Activated effector memory CD4-positive, alpha-beta T cell treated with anti-CD3 and anti-CD28 coated beads, Interleukin-2, amount 50 U/mL, for 16 hours (primary cell): ENCODE measurements around the gene CTNND2.

ENCODE experiments used
- DNase-seq: peaks from one replicate; pipeline ENCODE4 v3.0.0-alpha.2; 2020

Gene CTNND2

DNA sequence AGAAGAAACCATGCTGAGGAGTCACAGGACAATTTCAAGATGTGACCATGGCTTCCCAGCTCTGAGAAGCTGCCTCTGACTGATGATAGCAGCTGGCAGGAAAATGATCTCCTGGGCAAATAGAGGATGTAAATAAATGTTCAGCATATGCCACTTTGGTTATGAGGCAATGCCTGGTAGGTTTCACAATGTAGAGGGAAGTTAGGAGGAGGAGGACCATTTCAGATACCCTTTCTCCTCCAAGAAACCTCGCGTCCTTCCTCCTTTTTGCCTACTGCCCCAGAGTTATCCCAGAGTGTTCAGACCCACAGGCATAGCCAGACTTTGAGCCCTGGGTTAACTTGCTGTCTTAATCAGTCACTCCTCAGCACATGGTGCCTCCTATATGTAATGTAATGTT is 601.6 kb downstream of the CTNND2 start:
- no peak for DNase-seq

DNA sequence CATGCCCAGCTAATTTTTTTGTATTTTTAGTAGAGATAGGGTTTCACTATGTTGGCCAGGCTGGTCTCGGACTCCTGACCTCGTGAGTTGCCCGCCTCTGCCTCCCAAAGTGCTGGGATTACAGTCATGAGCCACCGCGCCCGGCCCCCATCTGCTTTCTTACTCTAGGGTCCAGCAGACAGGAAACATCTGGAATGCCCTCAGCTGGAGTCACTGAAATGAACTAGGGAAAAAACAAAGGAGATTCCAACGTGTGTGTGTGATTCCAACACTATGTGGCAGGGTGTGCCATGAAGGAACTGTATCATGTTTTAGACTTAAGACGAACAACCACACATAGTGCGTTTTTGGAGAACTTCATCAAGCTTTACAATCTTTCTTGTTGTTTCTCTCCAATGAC is 603.1 kb downstream of the CTNND2 start:
- DNase-seq, result no peak

DNA sequence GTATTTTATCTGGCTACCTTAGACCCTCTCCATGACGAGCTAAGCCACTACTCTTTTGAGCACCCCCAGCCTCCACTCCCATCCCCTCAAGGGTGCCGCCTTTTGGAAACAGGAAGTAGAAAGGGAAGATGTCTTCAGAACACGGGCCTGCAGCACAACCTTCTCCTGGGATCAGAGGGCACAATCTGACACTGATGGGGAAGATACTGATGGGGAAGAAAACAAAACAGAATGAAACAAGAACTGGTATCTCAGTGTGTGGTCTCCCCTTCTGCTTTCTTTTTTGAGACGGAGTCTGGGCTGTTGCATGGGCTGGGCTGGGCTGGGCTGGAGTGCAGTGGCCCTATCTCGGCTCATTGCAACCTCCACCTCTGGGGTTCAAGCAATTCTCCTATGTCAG is 603.5 kb downstream of the CTNND2 start:
- no peak for DNase-seq

DNA sequence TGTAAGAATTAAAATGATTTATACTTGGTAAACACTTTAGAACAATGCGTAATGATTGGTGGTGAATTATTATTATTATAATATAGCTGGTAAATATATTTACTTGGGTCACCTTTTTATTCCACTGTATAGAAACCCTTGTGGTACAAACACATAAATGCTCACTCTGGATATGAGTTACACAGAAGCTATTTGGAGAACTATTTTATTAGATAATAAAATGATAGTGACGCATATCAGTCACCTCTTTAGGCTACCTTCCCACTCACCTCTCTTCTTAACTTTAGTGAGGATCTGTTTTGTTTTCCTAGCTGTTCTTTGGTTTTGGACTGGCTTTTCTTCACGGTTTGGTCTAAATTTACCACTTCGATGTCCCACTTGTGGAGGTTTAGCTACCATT is 605.4 kb downstream of the CTNND2 start:
- no peak for DNase-seq

DNA sequence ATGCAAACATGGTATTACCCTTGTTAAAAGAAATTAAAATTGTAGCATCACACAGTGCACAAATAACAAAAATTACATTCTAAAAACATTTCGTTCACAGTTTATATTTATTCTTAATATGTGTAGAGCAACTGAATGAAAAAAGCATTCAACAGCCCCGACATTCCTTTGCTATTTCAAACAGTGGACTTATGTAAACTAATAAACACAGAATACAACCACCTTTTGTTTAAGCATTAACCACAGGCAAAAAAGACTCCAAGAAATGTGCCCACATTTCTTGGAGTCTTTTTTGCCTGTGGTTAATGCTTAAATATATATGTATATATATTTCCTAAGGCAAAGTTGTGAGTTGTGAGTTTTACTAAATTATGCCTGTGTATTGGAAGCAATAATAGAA is 610.7 kb downstream of the CTNND2 start:
- no peak for DNase-seq

- no peak for DNase-seq
These were observed 611.4 kb downstream of the CTNND2 start for GRCh38 chr5:11292648-11293356.

- DNase-seq, result no peak
These were observed 614.5 kb downstream of the CTNND2 start for GRCh38 chr5:11289733-11290132.

GRCh38 chr5:11289208-11289607 is 615.0 kb downstream of the CTNND2 start:
- DNase-seq, result no peak

DNA sequence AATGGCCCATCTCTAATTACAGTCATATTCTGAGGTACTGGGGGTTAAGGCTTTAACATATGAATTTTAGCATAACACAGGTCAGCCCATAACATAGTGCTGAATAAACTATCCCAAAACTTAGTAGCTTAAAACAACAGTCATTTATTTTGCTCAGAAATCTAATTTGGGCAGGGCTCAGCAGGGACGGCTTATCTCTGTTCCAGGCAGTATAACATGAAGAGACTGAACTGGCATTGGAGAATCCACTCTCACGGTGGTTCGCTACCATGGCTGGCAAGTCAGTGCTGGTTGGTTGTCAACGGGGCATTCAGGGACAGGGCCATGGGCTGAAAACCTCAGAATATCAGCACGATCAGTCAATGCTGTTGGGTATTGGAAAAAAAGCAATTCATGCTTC is 622.4 kb downstream of the CTNND2 start:
- DNase-seq, result no peak

DNA sequence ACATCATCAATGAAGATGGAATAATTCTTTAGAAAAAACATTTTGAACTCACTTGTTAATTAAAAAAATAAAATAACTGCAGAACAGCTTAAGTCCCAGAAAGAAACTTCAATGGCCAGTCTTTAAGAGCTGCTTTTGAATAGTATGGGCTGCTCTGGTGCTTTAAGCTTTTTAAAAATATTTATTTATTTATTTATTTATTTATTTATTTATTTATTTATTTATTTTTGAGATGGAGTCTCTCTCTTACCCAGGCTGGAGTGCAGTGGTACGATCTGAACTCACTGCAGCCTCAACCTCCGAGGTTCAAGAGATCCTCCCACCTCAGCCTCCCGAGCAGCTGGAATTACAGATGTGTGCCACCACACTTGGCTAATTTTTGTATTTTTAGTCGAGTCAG is 626.9 kb downstream of the CTNND2 start:
- no peak for DNase-seq

DNA sequence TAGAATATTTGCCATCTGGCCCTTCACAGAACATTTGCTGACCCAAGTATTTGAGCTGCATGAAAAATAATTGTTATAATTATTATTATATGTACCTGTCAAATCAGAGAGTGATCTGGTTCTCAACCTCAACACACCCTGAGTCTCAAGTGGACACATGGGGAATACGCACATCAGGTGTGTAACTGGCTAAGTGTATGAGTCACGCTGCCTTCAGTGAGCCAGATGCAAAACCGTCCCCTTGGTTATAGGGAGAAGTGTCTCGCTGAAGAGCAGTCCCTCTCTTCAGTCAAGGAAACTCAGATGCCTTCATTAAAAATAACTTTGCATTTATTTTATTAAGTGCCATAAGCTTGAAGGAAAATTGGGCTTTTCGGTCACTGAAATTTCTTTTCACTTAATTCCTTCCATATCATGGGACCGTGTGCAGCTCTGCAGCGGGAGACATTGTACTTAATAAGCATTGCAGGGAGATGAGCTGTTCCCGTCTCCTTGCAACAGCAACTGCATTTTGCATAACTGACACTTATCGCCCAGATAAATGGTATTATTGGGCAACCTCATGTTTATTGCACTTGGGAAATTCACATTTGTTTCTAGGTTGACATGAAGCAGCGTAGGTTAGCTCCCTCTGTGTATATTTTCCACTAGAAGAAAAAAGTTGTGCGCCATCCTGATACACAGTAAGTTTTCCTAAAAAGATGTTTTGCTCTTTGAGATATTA is 630.9 kb downstream of the CTNND2 start:
- DNase-seq, result no peak

DNA sequence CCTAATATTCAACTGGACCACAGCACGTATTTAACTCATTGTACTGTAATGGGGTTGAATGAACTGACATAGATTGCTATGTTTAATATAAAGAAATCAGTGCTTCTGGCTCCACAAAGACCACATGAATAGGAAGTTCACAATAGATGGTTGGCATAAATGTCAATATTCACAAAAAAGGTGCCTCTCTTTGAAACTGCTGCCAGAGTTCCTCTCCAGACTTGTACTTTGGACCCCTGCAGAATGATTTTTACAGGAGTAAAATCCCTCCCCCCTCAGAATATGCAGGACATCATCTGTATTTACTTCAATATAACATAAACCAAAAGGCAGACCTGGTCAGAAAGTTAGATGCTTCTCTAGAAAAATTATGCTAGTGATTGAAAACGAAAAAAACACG is 634.7 kb downstream of the CTNND2 start:
- DNase-seq, result no peak

DNA sequence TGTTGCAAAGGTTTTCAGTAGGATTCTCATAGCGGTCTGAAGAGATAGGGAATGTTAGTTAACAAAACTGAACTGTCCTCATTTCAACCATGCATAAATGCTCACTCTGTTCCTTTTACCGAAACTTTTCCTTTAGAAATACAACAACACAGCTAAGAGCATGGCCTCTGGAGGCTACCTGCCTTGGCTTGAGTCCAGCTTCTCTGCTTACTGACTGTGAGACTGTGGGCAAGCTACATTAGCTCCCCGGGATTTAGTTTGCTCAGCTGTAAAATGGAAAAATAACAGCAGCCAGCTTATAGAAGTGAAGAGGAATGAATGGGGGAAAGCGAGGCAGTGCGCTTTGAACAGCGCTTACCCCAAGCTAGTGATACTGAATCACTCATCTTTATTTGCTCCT is 635.4 kb downstream of the CTNND2 start:
- no peak for DNase-seq

- DNase-seq, result no peak
These were observed 637.9 kb downstream of the CTNND2 start for GRCh38 chr5:11266331-11266730.

GRCh38 chr5:11261241-11261640 is 643.0 kb downstream of the CTNND2 start:
- DNase-seq, result no peak

DNA sequence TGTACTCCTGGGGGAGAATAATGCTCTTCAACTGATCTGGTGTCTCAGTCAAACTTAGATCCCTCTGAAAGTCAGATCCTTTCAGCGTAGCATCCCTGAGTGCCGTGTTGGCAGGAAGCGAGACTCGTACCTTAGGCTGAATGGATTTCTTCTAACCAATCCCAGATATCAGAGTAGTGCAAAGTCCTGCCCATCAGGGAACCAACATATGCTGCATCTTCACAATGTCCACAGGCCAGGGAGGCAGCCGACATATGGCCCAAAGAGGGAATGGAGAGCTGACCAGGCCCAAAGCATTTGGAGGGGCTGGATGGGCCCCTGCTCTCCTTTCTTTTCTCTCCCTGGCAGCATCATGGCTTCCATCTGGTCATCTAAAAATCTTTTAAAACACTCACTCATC is 646.2 kb downstream of the CTNND2 start:
- no peak for DNase-seq

DNA sequence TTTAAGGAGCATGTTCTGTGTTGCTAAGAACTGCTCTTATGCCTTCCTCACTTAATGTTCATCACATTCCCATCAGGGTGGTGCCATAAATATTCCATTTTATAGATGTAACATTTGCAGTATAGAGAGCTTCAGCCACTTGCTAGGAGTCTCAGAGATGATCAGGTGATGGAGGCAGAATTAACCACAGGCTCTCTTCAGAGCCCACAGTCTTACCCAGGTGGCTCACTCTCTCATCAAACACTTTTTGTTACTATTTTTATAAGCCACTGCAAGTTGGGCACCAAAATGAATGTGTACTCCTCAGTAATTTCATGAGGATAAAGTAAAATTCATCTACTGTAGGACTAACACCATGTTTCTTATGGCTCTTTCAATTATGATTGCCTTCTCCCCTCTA is 651.7 kb downstream of the CTNND2 start:
- DNase-seq, result no peak

DNA sequence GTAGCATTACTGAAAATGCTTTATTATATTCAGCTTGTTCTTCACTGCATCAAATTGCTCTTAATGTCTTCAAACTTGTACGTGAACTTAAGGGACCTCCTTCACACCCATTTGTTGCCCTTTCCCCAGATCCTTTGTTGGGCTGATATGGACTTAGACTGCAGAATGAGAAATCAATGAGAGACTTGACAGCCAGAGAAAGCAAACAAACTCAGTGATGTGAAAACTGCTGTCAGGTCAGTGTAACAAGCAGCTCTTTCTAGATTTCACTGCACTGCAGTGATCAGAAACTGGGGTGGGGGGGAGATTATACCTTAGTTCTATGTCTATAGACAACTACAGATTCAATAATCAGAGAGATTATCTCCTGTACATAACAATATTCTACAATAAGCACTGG is 652.2 kb downstream of the CTNND2 start:
- no peak for DNase-seq

DNA sequence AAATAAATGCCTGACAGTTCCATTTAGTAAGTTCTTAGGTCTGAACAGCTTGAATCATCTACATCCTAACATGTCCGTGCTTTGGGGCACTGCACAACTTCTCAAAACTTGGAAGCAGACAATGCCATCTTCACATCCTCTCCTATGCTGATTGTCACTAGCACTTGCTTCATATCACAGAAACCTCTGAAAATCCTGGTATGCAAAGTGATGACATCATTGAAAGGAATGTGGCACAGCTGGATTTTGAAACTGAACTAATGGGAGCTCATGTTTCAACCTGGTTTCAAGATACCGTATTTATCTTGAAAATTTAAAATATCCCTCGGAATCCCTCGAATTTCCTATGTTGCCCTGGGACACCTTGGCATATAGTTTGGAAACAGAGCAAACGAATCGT is 653.0 kb downstream of the CTNND2 start:
- no peak for DNase-seq

DNA sequence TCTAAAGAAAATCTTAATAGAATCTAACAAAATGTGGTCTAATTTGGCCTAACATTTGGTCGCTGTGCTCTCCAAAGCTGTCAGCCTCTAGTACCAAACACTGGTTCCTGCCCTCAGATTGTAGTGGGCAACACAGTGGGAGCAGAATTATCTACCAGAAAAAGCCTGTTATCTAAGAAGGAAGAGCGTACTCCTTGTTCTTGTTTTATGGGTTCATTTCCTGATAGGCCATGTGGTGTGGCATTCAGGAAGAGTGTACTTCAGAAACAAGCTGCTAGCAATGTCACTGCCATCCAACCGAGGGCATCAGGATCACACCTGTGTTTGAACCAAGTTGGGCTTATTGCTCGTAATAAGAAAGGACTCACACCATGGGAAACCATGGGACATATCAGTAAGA is 655.3 kb downstream of the CTNND2 start:
- DNase-seq, result no peak

GRCh38 chr5:11247224-11247623 is 657.0 kb downstream of the CTNND2 start:
- no peak for DNase-seq

DNA sequence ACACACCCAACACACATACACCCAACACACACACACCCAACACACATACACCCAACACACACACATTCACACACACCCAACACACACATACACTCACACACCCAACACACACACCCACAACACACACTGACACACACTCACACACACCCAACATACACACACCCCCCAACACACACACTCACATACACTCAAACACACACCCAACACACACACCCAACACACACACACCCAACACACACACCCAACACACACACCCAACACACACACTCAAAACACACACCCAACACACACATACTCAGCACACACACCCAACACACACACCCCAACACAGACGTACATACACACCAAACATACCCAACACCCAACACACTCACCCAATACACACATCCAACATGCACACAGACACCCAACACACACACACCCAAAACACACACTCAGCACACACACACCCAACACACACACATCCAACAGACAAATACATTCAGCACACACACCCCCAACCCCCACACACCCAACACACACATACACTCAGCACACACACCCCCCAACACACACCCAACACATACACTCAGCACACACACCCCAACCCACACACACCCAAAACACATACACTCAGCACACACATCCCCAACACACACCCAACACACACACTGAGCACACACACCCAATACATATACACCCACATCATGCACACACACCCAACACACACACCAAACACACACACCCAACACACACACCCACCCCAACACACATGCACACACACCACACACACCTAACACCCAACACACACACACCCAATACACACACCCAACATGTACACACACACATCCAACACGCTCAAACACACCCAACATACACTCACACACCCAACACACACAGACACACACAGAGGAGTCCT is 663.7 kb downstream of the CTNND2 start:
- no peak for DNase-seq

- DNase-seq, result no peak
These were observed 664.8 kb downstream of the CTNND2 start for GRCh38 chr5:11239261-11240015.
